ENCODE data around the gene CNPY1.

CNPY1 gene

GRCh38 chr7:155560196-155560885, 14.0 kb upstream of the CNPY1 start:
- in situ Hi-C loops (cut with HindIII; ENCODE audit: low sequenced_read_pairs): no loop called here

GRCh38 chr7:155559519-155560108, 13.3 kb upstream of the CNPY1 start:
- in situ Hi-C loops (cut with HindIII; ENCODE audit: low sequenced_read_pairs): no loop called here

- in situ Hi-C loops (cut with HindIII; ENCODE audit: low sequenced_read_pairs): no loop called here
These were observed 12.6 kb upstream of the CNPY1 start for GRCh38 chr7:155558961-155559360.

GRCh38 chr7:155558351-155558750, 12.0 kb upstream of the CNPY1 start:
- in situ Hi-C loops (cut with HindIII; ENCODE audit: low sequenced_read_pairs): no loop called here

- in situ Hi-C loops (cut with HindIII; ENCODE audit: low sequenced_read_pairs): no loop called here
These were observed 11.4 kb upstream of the CNPY1 start for GRCh38 chr7:155557778-155558177.

GRCh38 chr7:155556763-155557162, 10.4 kb upstream of the CNPY1 start:
- in situ Hi-C loops (cut with HindIII; ENCODE audit: low sequenced_read_pairs): no loop called here

- in situ Hi-C loops (cut with HindIII; ENCODE audit: low sequenced_read_pairs): no loop called here
These were observed 8.8 kb upstream of the CNPY1 start for GRCh38 chr7:155555116-155555695.

- in situ Hi-C loops (cut with HindIII; ENCODE audit: low sequenced_read_pairs): no loop called here
These were observed 7.5 kb upstream of the CNPY1 start for GRCh38 chr7:155553871-155554270.

GRCh38 chr7:155551785-155552611, 5.6 kb upstream of the CNPY1 start:
- in situ Hi-C loops (cut with HindIII; ENCODE audit: low sequenced_read_pairs): no loop called here

- in situ Hi-C loops (cut with HindIII; ENCODE audit: low sequenced_read_pairs): no loop called here
These were observed 4.6 kb upstream of the CNPY1 start for GRCh38 chr7:155550916-155551315.

GRCh38 chr7:155549226-155549625, 2.9 kb upstream of the CNPY1 start:
- in situ Hi-C loops (cut with HindIII; ENCODE audit: low sequenced_read_pairs): no loop called here

- in situ Hi-C loops (cut with HindIII; ENCODE audit: low sequenced_read_pairs): no loop called here
These were observed 917 bp upstream of the CNPY1 start for GRCh38 chr7:155547161-155547791.

GRCh38 chr7:155545348-155545747, 1.0 kb downstream of the CNPY1 start:
- in situ Hi-C loops (cut with HindIII; ENCODE audit: low sequenced_read_pairs): no loop called here

GRCh38 chr7:155544485-155544884, 1.9 kb downstream of the CNPY1 start:
- in situ Hi-C loops (cut with HindIII; ENCODE audit: low sequenced_read_pairs): loop anchor here (5.0 kb wide), 1 partner anchor 98 kb away; the partner anchor contains the start of gene RBM33

- in situ Hi-C loops (cut with HindIII; ENCODE audit: low sequenced_read_pairs): loop anchor here (5.0 kb wide), 1 partner anchor 98 kb away; the partner anchor contains the start of gene RBM33
These were observed 2.4 kb downstream of the CNPY1 start for GRCh38 chr7:155543926-155544325.

- in situ Hi-C loops (cut with HindIII; ENCODE audit: low sequenced_read_pairs): loop anchor here (5.0 kb wide), 1 partner anchor 99 kb away; the partner anchor contains the start of gene RBM33
These were observed 3.1 kb downstream of the CNPY1 start for GRCh38 chr7:155543011-155543876.

GRCh38 chr7:155541986-155542675, 4.2 kb downstream of the CNPY1 start:
- in situ Hi-C loops (cut with HindIII; ENCODE audit: low sequenced_read_pairs): loop anchor here (5.0 kb wide), 1 partner anchor 100 kb away; the partner anchor contains the start of gene RBM33

- in situ Hi-C loops (cut with HindIII; ENCODE audit: low sequenced_read_pairs): loop anchor here (5.0 kb wide), 1 partner anchor 102 kb away; the partner anchor contains the start of gene RBM33
These were observed 5.8 kb downstream of the CNPY1 start for GRCh38 chr7:155540553-155540952.

- in situ Hi-C loops (cut with HindIII; ENCODE audit: low sequenced_read_pairs): loop anchor here (5.0 kb wide), 2 partner anchors 49 to 51 kb away; no protein-coding TSS in a partner anchor
These were observed 8.1 kb downstream of the CNPY1 start for GRCh38 chr7:155538293-155538692.

Data from endothelial cell of hepatic sinusoid (primary cell).